HCT116 (cell line): ENCODE measurements around the gene INIP.

Source experiments
- ATF3 ChIP-seq: IDR thresholded peaks from 2 replicates; pipeline ENCODE4 v1.6.1; 2012
- CTCF ChIP-seq, 3 experiments: fragments of 200-600 bp in 1 of 3; sonication (generic) in 1 of 3; IDR thresholded peaks in 2 of 3; conservative IDR thresholded peaks in 1 of 3; 2 replicates each; pipeline ENCODE4 v1.5.1; 2012 to 2017; ENCODE audit warnings: low read depth in 2 of 3, low read length in 2 of 3, antibody characterized with exemption in 1 of 3, borderline replicate concordance in 1 of 3, control low read depth in 1 of 3, mild to moderate bottlenecking in 1 of 3, mixed read lengths in 1 of 3, mixed run types in 1 of 3, moderate library complexity in 1 of 3; ENCODE audit not compliant: insufficient read depth in 1 of 3
- POLR2AphosphoS5 ChIP-seq: IDR thresholded peaks from 2 replicates; pipeline ENCODE4 v1.6.1; 2011; ENCODE audit warnings: mild to moderate bottlenecking, low read depth, low read length, moderate library complexity

DNA sequence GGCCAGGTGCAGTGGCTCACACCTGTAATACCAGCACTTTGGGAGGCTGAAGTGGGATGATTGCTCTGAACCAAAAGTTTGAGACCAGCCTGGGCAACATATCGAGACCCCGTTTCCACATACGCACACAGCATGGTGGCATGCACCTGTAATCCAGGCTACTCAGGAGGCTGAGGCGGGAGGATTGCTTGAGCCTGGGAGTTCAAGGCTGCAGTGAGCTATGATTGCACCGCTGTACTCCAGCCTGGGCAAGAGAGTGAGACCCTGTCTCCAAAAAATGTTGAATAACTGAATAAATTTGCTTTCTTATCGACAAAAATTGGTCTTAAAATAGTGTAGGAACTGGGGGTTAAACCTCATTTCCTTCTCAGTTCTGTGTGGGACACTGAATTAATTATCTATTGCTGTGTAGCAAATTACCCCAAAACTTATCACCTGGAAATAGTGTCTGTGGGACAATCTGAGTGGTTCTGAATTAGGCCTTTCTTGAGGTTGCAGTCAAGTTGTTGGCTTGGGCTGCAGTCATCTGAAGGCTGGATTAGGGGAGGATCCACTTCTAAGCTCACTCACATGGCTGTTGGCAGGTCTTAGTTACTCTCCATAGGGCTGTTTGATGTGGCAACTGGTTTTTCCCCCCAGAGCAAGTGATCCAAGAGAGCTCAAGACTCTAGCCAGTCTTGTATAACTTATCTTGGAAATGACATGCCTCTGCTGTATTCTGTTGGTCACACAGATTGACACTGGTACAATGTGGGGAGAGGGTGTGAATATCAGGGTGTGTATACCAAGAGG, 34.6 kb upstream of the INIP start:
- no peak for TF ChIP-seq ATF3
- no peak for TF ChIP-seq CTCF (IDR thresholded peaks at IDR 0.05 in 2 of 3, conservative IDR thresholded peaks at IDR 0.05 in 1 of 3; ENCODE audit: borderline replicate concordance in 1 of 3, insufficient read depth in 1 of 3, low read depth in 2 of 3, low read length in 2 of 3)
- no peak for TF ChIP-seq POLR2AphosphoS5
